Fibroblast of gingiva (primary cell): ENCODE measurements around the gene PLPPR4.

Experiments
- DNase-seq: peaks from one replicate; pipeline ENCODE4 v3.0.0-alpha.2; 2011; ENCODE audit warnings: low read depth

PLPPR4 gene

GRCh38 chr1:99348397-99349132, 84.3 kb downstream of the PLPPR4 start:
- DNase-seq = no peak

DNA sequence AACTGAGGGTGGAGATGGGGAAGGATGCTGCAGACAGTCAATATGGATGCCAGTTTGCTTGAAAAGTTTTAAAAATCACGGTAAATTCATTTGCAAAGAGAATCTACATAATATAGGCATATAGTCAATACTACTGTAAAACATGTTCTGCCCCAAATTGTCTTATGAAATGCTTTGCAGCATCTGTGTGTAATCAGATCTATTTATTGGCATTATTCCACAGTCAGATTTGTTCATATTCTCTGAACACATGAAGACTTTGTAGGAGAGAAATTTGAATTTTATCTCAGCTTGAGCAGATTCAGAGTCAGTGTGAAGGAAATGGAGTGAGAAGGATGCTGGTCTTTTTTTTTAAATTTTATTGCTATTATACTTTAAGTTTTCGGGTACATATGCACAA, 88.5 kb downstream of the PLPPR4 start:
- no peak for DNase-seq

DNA sequence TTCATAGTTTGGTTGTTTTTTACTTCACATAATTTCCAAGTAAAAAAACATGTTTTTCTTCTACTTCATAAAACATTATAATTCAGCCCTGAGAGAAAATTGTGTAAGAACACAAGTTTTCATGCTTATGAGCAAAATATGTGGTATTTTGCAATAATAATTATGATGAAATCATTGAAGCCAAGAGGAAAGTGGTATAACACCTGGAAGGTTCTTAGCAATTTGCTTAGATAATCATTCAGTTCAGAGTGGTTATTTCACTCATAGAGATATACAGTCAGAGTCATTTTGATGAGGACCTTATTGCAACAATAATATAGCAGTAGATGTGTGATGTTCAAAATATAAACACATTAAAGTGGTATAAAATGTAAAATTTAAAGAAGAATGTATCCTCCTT, 94.5 kb downstream of the PLPPR4 start:
- DNase-seq = no peak
